ENCODE data around the gene CIITA. TPM values are rescaled to one million over a fixed set of nuclear protein-coding genes. Genes with fewer than 3 reads are reported as not detected.

Gene CIITA
- total RNA-seq, 2 donors from 2014 or later = 0.26 TPM; not detected in 1

DNA sequence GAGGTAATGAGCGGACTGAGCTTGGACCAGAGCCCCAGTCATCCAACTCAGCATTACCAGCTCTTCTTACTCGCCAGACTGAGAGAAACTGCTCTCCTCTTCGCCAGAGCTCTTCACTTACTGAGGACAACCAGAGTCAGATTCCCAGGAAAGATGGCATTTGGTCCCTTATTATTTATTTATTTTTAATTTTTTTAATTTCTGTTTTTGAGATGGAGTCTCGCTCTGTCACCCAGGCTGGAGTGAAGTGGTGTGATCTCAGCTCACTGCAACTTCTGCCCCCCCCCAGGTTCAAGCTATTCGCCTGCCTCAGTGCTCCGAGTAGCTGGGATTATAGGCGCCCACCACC lies 42.0 kb downstream of the CIITA start:
- no peak for DNase-seq
- 60 to 93% methylated on average over 2 to 7 of the region's 7 CpGs for WGBS, 2 experiments (ENCODE audit: insufficient coverage in 1 of 2, insufficient read length in 1 of 2)
- Histone ChIP-seq H3K4me1 (ENCODE audit: control insufficient read depth, insufficient read depth, low read length) (peaks cover 9% of the 10 kb centered on the region), H3K27me3 (ENCODE audit: control insufficient read depth, insufficient read depth, low read length, poor library complexity, severe bottlenecking) (no peaks in the 10 kb centered on the region), H3K9me3 (ENCODE audit: control insufficient read depth, low read length) (no peaks in the 10 kb centered on the region), H3K27ac (ENCODE audit: low read depth, low read length) (no peak overlapping the region), H3K9ac (ENCODE audit: extremely low read depth, low read length, poor library complexity, severe bottlenecking) (no peak overlapping the region), H3K4me3 (ENCODE audit: low read length) (no peak overlapping the region), H3K36me3 (ENCODE audit: control insufficient read depth, insufficient read depth, low read length) (no peaks in the 10 kb centered on the region)
- Mint-ChIP-seq H3K4me3 (no peak overlapping the region), H3K4me1 (peaks cover 5% of the 10 kb centered on the region), H3K9me3 (no peaks in the 10 kb centered on the region), H3K36me3 (ENCODE audit: low read depth) (no peaks in the 10 kb centered on the region), H3K27me3 (ENCODE audit: insufficient read depth) (no peaks in the 10 kb centered on the region), H3K27ac (no peak overlapping the region)
- TF ChIP-seq, protein P1, sequence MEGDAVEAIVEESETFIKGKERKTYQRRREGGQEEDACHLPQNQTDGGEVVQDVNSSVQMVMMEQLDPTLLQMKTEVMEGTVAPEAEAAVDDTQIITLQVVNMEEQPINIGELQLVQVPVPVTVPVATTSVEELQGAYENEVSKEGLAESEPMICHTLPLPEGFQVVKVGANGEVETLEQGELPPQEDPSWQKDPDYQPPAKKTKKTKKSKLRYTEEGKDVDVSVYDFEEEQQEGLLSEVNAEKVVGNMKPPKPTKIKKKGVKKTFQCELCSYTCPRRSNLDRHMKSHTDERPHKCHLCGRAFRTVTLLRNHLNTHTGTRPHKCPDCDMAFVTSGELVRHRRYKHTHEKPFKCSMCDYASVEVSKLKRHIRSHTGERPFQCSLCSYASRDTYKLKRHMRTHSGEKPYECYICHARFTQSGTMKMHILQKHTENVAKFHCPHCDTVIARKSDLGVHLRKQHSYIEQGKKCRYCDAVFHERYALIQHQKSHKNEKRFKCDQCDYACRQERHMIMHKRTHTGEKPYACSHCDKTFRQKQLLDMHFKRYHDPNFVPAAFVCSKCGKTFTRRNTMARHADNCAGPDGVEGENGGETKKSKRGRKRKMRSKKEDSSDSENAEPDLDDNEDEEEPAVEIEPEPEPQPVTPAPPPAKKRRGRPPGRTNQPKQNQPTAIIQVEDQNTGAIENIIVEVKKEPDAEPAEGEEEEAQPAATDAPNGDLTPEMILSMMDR (conservative IDR thresholded peaks at IDR 0.05) = no peak

DNA sequence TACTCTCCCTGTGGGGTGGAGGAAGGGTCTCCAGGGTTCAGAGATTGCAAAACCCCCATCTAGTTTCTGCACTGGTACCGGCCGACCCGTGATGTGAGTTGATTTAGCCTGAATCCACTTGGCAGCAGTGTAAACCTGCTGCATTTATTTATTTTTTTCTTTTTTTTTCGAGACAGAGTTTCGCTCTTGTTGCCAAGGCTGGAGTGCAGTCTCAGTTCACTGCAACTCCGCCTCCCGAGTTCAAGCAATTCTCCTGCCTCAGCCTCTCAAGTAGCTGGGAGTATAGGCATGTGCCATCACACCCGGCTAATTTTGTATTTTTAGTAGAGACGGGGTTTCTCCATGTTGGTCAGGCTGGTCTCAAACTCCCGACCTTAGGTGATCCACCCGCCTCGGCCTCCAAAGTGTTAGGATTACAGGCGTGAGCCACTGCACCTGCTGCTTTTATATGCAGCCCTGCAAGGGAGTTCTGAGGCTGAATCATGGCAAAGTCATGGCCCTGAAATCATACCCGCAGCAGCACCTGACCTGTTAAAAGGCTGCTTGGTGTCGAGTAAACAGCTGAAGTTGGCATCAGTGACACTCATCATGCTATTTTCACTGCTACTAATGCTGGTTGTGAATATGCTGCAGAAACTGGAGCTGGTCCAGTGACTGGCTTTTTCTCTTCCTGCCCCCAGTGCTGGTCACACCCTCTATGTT lies 43.9 kb downstream of the CIITA start:
- 89 to 93% methylated on average over 11 to 15 of the region's 15 CpGs for WGBS, 2 experiments (ENCODE audit: insufficient coverage in 1 of 2, insufficient read length in 1 of 2)
- no peak for DNase-seq
- Histone ChIP-seq H3K27ac (ENCODE audit: low read depth, low read length) (no peak overlapping the region), H3K27me3 (ENCODE audit: control insufficient read depth, insufficient read depth, low read length, poor library complexity, severe bottlenecking) (no peaks in the 10 kb centered on the region), H3K9ac (ENCODE audit: extremely low read depth, low read length, poor library complexity, severe bottlenecking) (no peak overlapping the region), H3K4me3 (ENCODE audit: low read length) (no peak overlapping the region), H3K9me3 (ENCODE audit: control insufficient read depth, low read length) (no peaks in the 10 kb centered on the region), H3K4me1 (ENCODE audit: control insufficient read depth, insufficient read depth, low read length) (peaks cover 5% of the 10 kb centered on the region), H3K36me3 (ENCODE audit: control insufficient read depth, insufficient read depth, low read length) (no peaks in the 10 kb centered on the region)
- H3K27ac Mint-ChIP-seq = no peak overlapping the region
- TF ChIP-seq, protein P1 (conservative IDR thresholded peaks at IDR 0.05) = no peak
- H3K9me3 Mint-ChIP-seq = no peaks in the 10 kb centered on the region
- peaks cover 2% of the 10 kb centered on the region for H3K4me1 Mint-ChIP-seq
- H3K36me3 Mint-ChIP-seq (ENCODE audit: low read depth) = peaks cover 7% of the 10 kb centered on the region
- H3K27me3 Mint-ChIP-seq (ENCODE audit: insufficient read depth) = no peaks in the 10 kb centered on the region
- no peak overlapping the region for H3K4me3 Mint-ChIP-seq

DNA sequence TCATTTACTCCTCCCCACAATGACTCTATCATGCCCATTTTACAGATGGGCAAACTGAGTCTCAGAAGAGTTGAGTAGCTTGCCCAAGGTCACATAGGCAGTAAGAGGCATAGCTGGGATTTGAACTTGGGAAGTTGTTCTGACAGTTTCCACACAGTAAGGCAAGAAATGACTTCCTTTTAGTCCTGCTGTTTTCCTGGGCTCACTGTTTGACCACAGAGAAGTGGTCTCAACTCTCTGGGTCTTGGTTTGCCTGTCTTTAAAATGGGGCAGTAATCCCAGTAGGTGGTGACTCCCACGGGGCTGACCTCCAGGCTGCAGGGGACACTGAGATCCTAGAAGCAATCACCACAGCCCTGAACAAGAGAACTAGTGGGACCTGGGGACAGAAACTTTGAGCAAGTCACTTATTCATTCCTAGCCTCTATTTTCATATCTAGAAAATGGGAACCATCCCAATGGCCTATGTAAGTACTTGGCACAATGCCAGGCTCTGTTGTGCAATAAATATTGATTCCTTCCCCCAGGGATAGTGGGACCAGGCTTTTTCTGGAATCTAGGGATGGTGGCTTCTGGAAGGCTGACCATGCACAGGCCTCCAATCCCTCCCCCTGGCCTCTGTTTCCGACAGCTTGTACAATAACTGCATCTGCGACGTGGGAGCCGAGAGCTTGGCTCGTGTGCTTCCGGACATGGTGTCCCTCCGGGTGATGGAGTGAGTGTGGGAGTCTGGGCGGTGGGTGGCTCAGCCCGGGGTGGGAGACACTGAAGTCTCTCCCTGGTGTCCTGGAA lies 44.7 kb downstream of the CIITA start:
- Histone ChIP-seq H3K9ac (ENCODE audit: extremely low read depth, low read length, poor library complexity, severe bottlenecking) (no peak overlapping the region), H3K27me3 (ENCODE audit: control insufficient read depth, insufficient read depth, low read length, poor library complexity, severe bottlenecking) (no peaks in the 10 kb centered on the region), H3K27ac (ENCODE audit: low read depth, low read length) (no peak overlapping the region), H3K36me3 (ENCODE audit: control insufficient read depth, insufficient read depth, low read length) (peaks cover 2% of the 10 kb centered on the region), H3K9me3 (ENCODE audit: control insufficient read depth, low read length) (no peaks in the 10 kb centered on the region), H3K4me1 (ENCODE audit: control insufficient read depth, insufficient read depth, low read length) (no peaks in the 10 kb centered on the region), H3K4me3 (ENCODE audit: low read length) (no peak overlapping the region)
- Mint-ChIP-seq H3K36me3 (ENCODE audit: low read depth) (peaks cover 10% of the 10 kb centered on the region), H3K4me1 (no peaks in the 10 kb centered on the region), H3K27ac (no peak overlapping the region), H3K9me3 (no peaks in the 10 kb centered on the region), H3K4me3 (no peak overlapping the region), H3K27me3 (ENCODE audit: insufficient read depth) (no peaks in the 10 kb centered on the region)
- WGBS, 2 experiments (ENCODE audit: insufficient coverage in 1 of 2, insufficient read length in 1 of 2) = 82 to 100% methylated on average over 1 to 10 of the region's 10 CpGs
- no peak for DNase-seq
- TF ChIP-seq, protein P1 (conservative IDR thresholded peaks at IDR 0.05) = no peak

Data from endodermal cell (in vitro differentiated cells).